Cardiac muscle cell (in vitro differentiated cells and primary cell): ENCODE data around the gene CITED1. TPM values are rescaled to one million over a fixed set of nuclear protein-coding genes. Genes with fewer than 3 reads are reported as not detected.

Experiments
- DNase-seq, 2 donors: peaks; one replicate each; pipeline versions ENCODE4 v3.0.0 to v3.0.0-alpha.2; 2010 to 2017; ENCODE audit warnings: low read depth in 1 of 2, low spot score in 1 of 2
- H3K27ac ChIP-seq: fragments of 200-600 bp; sonication (generic); 2 replicates; pipeline ENCODE4 v1.5.1; 2016
- H3K27me3 ChIP-seq: fragments of 200-600 bp; sonication (generic); 2 replicates; pipeline ENCODE4 v1.6.0; 2016; ENCODE audit warnings: control low read depth
- H3K36me3 ChIP-seq: fragments of 200-600 bp; sonication (generic); 2 replicates; pipeline ENCODE4 v1.5.1; 2016; ENCODE audit warnings: control low read depth
- H3K4me1 ChIP-seq: fragments of 200-600 bp; sonication (generic); 2 replicates; pipeline ENCODE4 v1.8.1; 2017; ENCODE audit warnings: low read depth, mild to moderate bottlenecking, mixed run types
- H3K4me3 ChIP-seq: fragments of 200-600 bp; sonication (generic); 2 replicates; pipeline ENCODE4 v1.5.1; 2016; ENCODE audit warnings: mild to moderate bottlenecking
- H3K9me3 ChIP-seq: fragments of 200-600 bp; sonication (generic); 2 replicates; pipeline ENCODE4 v1.5.1; 2017; ENCODE audit warnings: low read depth, mild to moderate bottlenecking, control low read depth
- polyA plus RNA-seq: library from polyadenylated mRNA; unstranded; fragments of >200 nt; fragmentation: Nextera tagmentation; extraction: Ambion mirVana; gene quantifications from 2 replicates; pipeline ENCODE4 v1.2.1, GENCODE V29; 2016
- total RNA-seq: library from RNA; depleted of rRNA; stranded (reverse); fragments of >200 nt; gene quantifications from 2 replicates; pipeline ENCODE4 v1.2.3, GENCODE V29; 2016
- TF ChIP-seq, protein P1 (sequence below): IDR thresholded peaks from 2 replicates; pipeline ENCODE4 v1.5.1; 2012; ENCODE audit warnings: low read depth, mild to moderate bottlenecking, low read length

Gene CITED1
- total and polyA plus RNA-seq, 2 experiments from 2014 or later, result 1.0 to 1.1 TPM

DNA sequence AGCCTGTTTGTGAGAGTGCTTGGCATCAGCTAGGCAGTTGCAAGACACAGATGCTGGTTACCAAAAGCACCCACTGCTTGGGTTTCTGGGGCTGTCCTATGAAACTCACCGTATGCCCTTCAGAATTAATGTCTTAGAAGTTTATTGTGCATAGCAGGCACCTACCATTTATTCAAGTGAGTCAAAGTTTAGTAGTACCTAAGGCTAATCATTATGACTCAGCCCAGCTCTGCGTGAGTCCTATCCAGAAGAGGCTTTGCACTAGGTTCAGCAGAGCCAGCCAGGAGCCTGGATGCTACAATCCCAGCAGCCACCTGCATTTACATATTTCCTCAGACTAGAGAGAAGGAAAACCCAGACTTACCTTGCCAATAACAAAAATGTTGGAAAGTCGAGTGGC lies 32.8 kb downstream of the CITED1 start:
- TF ChIP-seq, protein P1, sequence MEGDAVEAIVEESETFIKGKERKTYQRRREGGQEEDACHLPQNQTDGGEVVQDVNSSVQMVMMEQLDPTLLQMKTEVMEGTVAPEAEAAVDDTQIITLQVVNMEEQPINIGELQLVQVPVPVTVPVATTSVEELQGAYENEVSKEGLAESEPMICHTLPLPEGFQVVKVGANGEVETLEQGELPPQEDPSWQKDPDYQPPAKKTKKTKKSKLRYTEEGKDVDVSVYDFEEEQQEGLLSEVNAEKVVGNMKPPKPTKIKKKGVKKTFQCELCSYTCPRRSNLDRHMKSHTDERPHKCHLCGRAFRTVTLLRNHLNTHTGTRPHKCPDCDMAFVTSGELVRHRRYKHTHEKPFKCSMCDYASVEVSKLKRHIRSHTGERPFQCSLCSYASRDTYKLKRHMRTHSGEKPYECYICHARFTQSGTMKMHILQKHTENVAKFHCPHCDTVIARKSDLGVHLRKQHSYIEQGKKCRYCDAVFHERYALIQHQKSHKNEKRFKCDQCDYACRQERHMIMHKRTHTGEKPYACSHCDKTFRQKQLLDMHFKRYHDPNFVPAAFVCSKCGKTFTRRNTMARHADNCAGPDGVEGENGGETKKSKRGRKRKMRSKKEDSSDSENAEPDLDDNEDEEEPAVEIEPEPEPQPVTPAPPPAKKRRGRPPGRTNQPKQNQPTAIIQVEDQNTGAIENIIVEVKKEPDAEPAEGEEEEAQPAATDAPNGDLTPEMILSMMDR, result no peak
- Histone ChIP-seq H3K27ac (no peak overlapping the region), H3K4me1 (no peaks in the 10 kb centered on the region), H3K9me3 (no peaks in the 10 kb centered on the region), H3K36me3 (peaks cover 12% of the 10 kb centered on the region), H3K4me3 (no peak overlapping the region), H3K27me3 (no peaks in the 10 kb centered on the region)
- no peak for DNase-seq

DNA sequence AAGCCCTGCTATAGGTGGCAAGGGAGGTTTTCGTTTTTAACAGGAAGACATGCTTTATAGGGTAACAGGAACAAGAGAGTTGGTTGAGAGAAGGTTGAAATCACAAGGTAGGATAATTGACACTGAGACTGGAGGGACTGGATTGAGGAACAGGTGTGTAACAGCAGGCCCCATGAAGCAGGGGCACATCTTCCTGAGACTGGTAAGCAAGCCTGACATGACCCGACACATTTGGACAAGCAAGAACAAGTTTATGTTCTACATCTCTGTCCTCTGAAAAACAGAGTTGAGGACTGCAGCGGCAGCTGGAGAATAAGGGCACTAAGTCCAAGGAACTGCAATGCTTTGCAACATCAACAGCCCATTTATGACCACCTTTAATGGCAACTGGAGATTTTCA lies 33.9 kb downstream of the CITED1 start:
- Histone ChIP-seq H3K9me3 (no peaks in the 10 kb centered on the region), H3K27me3 (no peaks in the 10 kb centered on the region), H3K36me3 (peaks cover 12% of the 10 kb centered on the region), H3K4me1 (no peaks in the 10 kb centered on the region), H3K27ac (no peak overlapping the region), H3K4me3 (no peak overlapping the region)
- DNase-seq, result no peak
- TF ChIP-seq, protein P1, result no peak

DNA sequence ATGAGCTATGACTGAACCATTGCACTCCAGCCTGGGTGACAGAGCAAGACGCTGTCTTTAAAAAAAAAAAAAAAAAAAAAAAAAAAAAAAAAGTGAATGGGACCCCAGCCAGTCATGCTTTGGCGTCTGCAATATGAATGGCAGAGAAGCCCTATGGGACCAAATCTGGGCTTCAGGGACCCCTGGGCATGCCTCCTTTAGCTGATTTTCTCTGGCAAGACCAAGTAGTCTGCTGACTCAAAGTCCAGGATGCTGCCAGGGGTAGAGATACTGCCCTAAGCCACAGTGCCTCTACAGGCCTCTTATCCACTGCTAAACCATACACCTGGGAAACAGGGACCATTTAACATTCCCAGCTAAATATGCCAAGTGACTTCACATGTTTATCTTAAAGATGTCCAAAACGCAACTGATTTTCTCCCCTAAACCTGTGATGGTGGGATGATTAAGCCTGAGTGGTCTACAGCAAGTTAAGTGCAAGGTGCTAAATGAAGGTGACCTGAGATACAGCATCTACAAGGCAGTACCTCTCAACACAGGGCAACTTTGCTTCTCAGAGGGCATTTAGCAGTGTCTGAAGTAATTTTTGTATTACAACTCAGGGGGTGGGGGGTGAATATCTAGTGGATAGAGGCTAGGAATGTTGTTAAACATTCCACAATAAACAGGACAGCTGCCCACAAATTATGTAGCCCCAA lies 34.5 kb downstream of the CITED1 start:
- no peak overlapping the region for H3K27ac ChIP-seq
- TF ChIP-seq, protein P1, result no peak
- H3K27me3 ChIP-seq, result no peaks in the 10 kb centered on the region
- no peak for DNase-seq
- no peak overlapping the region for H3K4me3 ChIP-seq
- H3K4me1 ChIP-seq, result no peaks in the 10 kb centered on the region
- H3K36me3 ChIP-seq, result peaks cover 12% of the 10 kb centered on the region
- no peaks in the 10 kb centered on the region for H3K9me3 ChIP-seq

DNA sequence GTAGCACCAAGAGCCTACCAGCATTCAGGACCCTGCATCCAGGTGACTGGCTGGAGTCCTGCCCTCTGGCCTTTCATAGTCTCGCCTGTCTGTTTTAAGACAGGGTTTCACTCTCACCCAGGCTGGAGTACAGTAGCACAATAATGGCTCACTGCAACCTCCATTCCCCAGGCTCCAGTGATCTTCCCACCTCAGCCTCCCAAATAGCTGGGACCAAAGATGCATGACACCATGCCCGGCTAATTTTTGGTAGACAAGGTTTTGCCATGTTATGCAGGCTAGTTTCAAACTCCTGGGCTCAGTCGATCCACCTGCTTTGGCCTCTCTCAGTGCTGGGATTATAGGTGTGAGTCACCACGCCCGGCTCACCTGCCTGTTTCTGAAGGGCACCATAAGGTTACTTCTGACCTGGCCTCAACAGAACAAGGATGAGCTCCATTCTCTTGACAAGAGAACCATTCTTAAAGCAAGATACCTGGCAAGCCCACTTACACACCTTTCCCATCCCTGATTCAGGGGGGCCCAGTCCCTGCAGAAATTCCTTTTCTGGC lies 35.3 kb downstream of the CITED1 start:
- Histone ChIP-seq H3K9me3 (no peaks in the 10 kb centered on the region), H3K4me1 (no peaks in the 10 kb centered on the region), H3K4me3 (no peak overlapping the region), H3K36me3 (peaks cover 12% of the 10 kb centered on the region), H3K27ac (no peak overlapping the region), H3K27me3 (no peaks in the 10 kb centered on the region)
- TF ChIP-seq, protein P1, result no peak
- DNase-seq, result no peak

DNA sequence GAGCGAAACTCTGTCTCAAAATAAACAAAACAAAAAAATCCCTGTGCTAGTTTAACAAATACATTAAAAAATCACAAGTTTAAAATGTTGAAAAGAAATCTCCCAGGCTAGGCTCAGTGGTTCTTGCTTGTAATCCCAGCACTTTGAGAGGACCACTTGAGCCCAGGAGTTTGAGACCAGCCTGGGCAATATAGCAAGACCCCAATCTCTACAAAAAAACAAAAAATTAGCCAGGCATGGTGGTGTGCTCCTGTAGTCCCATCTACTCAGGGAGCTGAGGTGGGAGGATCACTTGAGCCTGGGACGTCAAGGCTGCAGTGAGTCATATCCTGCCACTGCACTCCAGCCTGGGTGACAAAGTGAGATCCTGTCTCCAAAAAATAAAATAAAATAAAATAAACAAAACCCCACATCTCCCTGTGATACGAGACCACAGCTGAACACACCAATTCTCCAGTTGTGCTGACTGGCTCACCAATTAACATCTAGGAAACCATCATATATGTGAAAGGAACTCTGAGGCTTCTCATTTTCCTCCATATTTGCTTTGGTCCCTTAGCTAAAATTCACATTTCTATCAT lies 36.0 kb downstream of the CITED1 start:
- H3K27me3 ChIP-seq, result no peaks in the 10 kb centered on the region
- no peak overlapping the region for H3K4me3 ChIP-seq
- peak in 1 of 2 donors; percentile 50 for DNase-seq
- H3K4me1 ChIP-seq, result no peaks in the 10 kb centered on the region
- TF ChIP-seq, protein P1, result no peak
- no peak overlapping the region for H3K27ac ChIP-seq
- H3K9me3 ChIP-seq, result no peaks in the 10 kb centered on the region
- peaks cover 12% of the 10 kb centered on the region for H3K36me3 ChIP-seq
